HUES48 (cell line): ENCODE measurements around the gene DQX1.

Experiments
- H3K27ac ChIP-seq: one replicate; pipeline ENCODE4 v1.7.0; 2013; ENCODE audit warnings: low read depth, low read length, inconsistent platforms
- H3K27me3 ChIP-seq: 2 replicates; pipeline ENCODE4 v1.6.1; 2013; ENCODE audit warnings: mild to moderate bottlenecking, low read length; ENCODE audit not compliant: control insufficient read depth, insufficient read depth
- H3K36me3 ChIP-seq: 2 replicates; pipeline ENCODE4 v1.6.1; 2013; ENCODE audit warnings: low read length; ENCODE audit not compliant: control insufficient read depth, insufficient read depth
- H3K4me1 ChIP-seq: 2 replicates; pipeline ENCODE4 v1.6.1; 2013; ENCODE audit warnings: mild to moderate bottlenecking, low read length; ENCODE audit not compliant: control insufficient read depth, insufficient read depth
- H3K4me3 ChIP-seq: 2 replicates; pipeline ENCODE4 v1.5.1; 2013; ENCODE audit warnings: mild to moderate bottlenecking, low read depth, low read length
- H3K9ac ChIP-seq: 2 replicates; pipeline ENCODE4 v1.6.1; 2013; ENCODE audit warnings: mild to moderate bottlenecking, low read depth, low read length, moderate library complexity
- H3K9me3 ChIP-seq: 2 replicates; pipeline ENCODE4 v1.6.1; 2013; ENCODE audit warnings: low read length; ENCODE audit not compliant: control insufficient read depth, insufficient read depth

The DQX1 gene

DNA sequence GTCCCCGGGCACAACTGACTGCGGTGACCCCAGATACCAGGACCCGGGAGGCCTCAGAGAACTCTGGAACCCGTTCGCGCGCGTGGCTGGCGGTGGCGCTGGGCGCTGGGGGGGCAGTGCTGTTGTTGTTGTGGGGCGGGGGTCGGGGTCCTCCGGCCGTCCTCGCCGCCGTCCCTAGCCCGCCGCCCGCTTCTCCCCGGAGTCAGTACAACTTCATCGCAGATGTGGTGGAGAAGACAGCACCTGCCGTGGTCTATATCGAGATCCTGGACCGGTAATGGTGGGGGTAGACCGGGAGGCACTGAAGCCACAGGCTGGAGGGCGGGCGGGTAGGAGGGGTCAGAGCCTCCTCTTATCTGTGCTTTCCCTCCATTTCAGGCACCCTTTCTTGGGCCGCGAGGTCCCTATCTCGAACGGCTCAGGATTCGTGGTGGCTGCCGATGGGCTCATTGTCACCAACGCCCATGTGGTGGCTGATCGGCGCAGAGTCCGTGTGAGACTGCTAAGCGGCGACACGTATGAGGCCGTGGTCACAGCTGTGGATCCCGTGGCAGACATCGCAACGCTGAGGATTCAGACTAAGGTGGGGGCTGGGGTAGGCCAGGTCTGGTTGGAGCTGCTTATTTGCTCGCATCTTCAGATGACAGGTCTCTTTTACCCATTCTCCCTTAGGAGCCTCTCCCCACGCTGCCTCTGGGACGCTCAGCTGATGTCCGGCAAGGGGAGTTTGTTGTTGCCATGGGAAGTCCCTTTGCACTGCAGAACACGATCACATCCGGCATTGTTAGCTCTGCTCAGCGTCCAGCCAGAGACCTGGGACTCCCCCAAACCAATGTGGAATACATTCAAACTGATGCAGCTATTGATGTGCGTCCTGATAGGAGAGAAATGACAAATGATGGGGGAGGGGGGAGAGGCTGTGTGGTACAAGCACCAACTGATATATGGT, 4.5 kb upstream of the DQX1 start:
- Histone ChIP-seq H3K4me3 (peak overlapping the region; percentile 97), H3K9me3 (no peaks in the 10 kb centered on the region), H3K9ac (peak overlapping the region; percentile 58), H3K4me1 (peaks cover 7% of the 10 kb centered on the region), H3K27ac (peak overlapping the region; percentile 66), H3K27me3 (no peaks in the 10 kb centered on the region), H3K36me3 (peaks cover 52% of the 10 kb centered on the region)

DNA sequence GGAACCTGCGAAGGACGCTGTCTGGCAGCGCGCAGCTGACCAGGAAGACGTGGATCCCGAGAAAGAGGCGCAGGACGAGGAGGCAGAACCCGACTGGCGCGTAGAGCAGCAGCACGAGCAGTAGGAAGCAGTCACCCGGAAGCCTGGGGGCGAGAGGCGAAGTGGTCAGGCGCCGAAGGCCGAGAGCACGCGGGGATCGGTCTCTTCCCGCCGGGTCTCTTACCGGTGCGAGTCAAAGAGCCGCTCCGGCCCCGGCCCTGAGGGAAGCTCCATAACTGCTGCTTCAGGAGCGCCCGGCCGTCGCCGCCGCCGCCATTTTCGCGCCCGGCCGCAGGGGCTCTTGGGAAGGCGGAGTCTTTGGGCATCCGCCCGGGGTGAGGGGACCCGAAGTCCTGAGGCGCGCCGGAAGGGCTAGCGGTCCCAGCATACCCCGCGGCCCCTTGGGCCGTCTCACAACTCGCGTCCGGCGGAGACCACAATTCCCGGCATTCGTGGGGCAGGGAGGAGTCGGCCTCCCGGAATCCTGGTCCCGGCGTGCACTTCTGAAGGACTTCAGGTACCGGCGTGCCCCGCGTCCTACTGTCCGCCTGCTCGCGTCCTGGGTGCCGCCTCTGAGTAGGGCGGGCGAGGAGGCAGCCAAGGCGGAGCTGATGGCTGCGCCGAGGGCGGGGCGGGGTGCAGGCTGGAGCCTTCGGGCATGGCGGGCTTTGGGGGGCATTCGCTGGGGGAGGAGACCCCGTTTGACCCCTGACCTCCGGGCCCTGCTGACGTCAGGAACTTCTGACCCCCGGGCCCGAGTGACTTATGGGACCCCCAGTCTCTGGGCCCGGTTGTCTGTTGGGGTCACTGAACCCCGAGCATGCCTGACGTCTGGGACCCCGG, 3.6 kb upstream of the DQX1 start, which contains the start of the genes AUP1 and HTRA2:
Gene AUP1, minus strand, starts transcription at position 350 of the 882 bp plus-strand sequence. Its CDS starts 77 bp downstream, at position 273.
Gene HTRA2, plus strand, starts transcription at position 577 of the 882 bp plus-strand sequence. Its CDS starts 74 bp downstream, at position 651.
- no peaks in the 10 kb centered on the region for H3K27me3 ChIP-seq
- peak within 1 kb of the TSS; percentile 97 for H3K4me3 ChIP-seq
- H3K9me3 ChIP-seq = no peaks in the 10 kb centered on the region
- peaks cover 7% of the 10 kb centered on the region for H3K4me1 ChIP-seq
- H3K36me3 ChIP-seq = peaks cover 52% of the 10 kb centered on the region
- peak within 1 kb of the TSS; percentile 86 for H3K27ac ChIP-seq
- peak within 1 kb of the TSS; percentile 96 for H3K9ac ChIP-seq

DNA sequence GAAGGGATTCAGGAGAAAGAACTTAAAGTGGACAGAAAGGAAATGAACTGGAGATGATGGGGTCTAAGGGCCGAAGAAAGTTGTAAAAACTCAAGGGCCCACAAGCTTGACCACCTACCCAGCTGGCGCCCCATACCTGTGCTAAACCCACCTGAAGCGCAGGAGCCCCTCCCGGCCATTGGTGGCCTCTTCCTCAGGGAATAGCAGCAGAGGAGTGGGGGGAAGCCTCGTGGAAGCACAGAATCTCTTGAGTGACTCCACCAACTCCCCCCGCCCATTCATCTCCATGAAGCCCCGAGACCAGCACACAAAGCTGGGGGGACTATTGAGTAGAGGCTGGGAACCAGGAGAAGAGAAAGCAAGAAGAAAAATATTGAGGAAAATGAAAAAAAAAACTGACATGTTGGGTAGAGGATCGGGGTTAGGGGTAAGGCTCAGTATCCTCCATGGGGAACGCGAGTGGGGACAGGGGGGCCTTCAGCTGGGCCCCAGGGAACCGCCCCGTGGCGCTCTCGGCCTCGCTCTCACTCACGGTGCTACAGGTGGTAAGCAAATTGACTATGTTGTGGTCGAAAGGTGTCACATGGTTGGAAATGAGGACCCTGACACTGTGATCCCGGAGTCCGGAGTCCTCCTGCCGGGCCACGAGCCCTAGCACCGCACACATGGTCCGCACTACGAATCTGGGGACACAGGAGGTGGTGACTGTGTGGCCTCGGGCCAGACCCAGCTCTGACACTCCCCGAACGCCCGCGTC, 2.7 kb upstream of the DQX1 start:
- H3K36me3 ChIP-seq = peaks cover 45% of the 10 kb centered on the region
- H3K27me3 ChIP-seq = no peaks in the 10 kb centered on the region
- no peaks in the 10 kb centered on the region for H3K9me3 ChIP-seq
- peaks cover 7% of the 10 kb centered on the region for H3K4me1 ChIP-seq
- H3K27ac ChIP-seq = peak overlapping the region; percentile 86
- H3K9ac ChIP-seq = peak overlapping the region; percentile 96
- peak overlapping the region; percentile 97 for H3K4me3 ChIP-seq

DNA sequence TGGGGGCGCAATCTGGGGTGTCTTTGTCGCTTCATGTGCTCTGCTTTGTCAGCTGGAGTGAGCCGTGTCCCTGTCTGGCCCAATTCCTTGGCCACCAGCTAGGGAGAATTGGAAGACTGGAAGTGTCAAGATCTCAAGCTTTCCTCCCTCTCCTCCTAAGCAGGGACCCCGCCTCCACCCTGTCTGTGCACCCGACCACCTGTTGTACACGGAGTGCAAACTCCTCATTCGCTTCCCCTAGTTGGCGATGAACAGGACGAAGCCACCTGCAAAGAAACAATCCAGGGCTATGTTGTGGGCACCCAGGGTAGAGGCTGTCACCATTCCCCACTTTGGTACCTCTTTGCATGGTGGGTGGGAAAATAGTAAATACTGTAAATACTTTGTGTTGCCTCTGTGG, 1.7 kb upstream of the DQX1 start:
- H3K9ac ChIP-seq = no peak overlapping the region
- no peak overlapping the region for H3K27ac ChIP-seq
- peaks cover 7% of the 10 kb centered on the region for H3K4me1 ChIP-seq
- H3K36me3 ChIP-seq = peaks cover 35% of the 10 kb centered on the region
- no peaks in the 10 kb centered on the region for H3K9me3 ChIP-seq
- H3K27me3 ChIP-seq = peaks cover 5% of the 10 kb centered on the region; the same call in 1 of the 2 replicates
- H3K4me3 ChIP-seq = no peak overlapping the region

DNA sequence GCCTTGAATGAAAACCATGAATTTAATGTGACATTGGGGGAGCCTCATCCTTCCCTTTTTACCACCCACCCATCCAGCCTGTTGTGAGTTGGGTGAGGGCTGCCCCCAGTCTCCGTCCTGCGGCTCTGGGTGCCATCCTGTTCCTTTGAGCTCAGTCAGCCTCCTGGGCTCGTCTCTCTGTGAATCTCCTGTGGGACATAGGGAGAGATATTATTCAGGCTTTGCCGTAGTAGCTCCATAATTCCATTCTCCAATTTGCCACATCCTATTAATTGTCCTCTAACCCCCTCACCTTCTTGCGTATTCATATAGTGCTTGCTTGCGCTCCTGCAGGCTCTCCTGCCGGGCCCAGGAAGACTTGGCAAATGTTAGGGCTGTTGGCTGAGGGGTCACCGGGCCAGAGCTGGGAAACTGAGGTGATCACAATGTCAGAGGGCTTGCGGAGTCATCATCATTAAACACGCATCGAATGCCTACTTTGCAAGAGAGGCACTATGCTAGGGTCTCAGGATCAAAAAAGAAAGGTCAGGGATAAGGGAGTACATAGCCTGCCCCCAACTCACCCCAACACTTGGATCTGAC, 709 bp upstream of the DQX1 start:
- H3K36me3 ChIP-seq = peaks cover 28% of the 10 kb centered on the region
- no peak overlapping the region for H3K9ac ChIP-seq
- no peak overlapping the region for H3K27ac ChIP-seq

DNA sequence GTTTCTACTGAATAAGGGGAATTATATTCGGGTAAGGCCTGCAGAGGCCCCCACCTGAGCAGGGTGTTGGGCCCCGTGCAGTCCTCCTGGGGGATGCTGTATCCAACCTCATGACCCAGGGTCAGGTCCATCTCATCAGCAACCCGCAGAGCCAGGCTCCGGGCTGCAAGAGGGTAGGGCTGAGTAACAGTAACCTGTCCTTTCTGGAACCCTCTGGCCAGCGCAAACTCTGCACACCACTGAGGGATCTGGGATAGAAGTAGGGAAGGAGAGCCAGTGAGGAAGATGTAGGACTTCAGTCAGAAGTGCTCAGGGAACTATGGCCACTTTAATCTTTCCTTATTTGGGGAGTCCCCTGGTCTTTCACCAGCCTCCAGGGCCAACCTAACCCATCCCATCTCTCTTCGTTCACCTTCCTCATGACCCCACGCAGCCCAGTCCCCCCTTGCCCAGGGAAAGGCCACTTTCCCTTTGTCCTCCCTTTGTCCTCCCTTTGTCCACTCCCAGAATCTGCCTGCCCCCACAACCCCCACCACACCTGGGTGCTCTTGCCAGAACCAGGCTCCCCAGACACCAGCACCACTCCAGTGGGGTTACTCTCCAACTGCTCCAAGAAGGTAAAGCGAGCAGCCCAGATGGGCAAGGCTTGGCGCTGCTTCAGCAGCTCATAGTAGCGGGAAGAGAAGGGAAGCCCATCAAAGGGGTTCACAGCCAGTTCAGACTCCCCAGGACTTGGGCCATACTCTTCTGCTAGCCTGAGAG, 895 bp downstream of the DQX1 start:
- H3K9me3 ChIP-seq = no peaks in the 10 kb centered on the region
- H3K4me3 ChIP-seq = no peak overlapping the region
- H3K4me1 ChIP-seq = peaks cover 4% of the 10 kb centered on the region; the same call in 1 of the 2 replicates
- H3K27ac ChIP-seq = no peak overlapping the region
- no peak overlapping the region for H3K9ac ChIP-seq
- peaks cover 18% of the 10 kb centered on the region for H3K27me3 ChIP-seq
- peaks cover 28% of the 10 kb centered on the region for H3K36me3 ChIP-seq

More for the DNA sequence above, 709 bp upstream of the DQX1 start:
- peaks cover 14% of the 10 kb centered on the region for H3K27me3 ChIP-seq
- H3K4me3 ChIP-seq = no peak overlapping the region
- peaks cover 7% of the 10 kb centered on the region for H3K4me1 ChIP-seq
- H3K9me3 ChIP-seq = no peaks in the 10 kb centered on the region

DNA sequence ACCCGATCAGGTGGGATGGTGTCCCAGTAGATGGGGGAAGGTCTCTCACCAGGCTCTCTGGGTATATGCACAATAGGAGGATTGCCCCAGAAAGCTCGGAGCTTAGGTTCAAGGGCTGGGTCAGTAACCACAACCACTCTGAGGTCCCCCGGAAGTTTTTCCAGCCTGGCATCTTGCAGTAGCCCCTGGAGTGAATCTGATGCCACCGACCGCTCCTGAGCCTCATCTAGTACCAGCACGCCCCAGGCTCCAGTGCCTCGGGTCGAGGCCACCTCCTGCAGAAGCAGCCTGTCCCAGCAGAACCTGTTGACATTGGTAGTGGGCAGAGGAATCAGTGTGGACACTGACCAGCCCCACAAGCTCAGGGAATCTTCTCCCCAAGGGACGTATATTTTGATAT, 2.0 kb downstream of the DQX1 start:
- H3K27ac ChIP-seq = no peak overlapping the region
- no peak overlapping the region for H3K9ac ChIP-seq
- peaks cover 4% of the 10 kb centered on the region; the same call in 1 of the 2 replicates for H3K4me1 ChIP-seq
- no peak overlapping the region for H3K4me3 ChIP-seq
- H3K27me3 ChIP-seq = peaks cover 29% of the 10 kb centered on the region
- no peaks in the 10 kb centered on the region for H3K9me3 ChIP-seq
- peaks cover 28% of the 10 kb centered on the region for H3K36me3 ChIP-seq

DNA sequence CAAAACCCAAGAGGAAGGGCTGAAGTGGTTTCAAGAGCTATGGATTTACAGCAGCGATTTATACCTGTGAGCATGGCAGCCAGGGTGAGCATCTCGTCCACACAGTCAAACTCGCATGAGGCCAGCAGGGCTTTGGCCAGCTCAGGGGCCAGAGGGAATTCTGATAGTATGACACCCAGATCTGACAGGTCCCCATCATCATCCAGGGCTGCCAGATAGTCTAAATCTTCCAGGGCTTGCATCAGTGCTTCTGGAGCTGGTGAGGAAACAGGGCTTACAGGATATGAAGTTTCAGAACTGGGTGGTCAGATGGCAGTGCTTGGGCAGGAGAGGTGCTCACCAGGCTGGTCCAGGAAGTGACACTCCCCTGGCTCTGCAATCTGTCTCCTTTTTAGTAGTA, 3.5 kb downstream of the DQX1 start:
- Histone ChIP-seq H3K27ac (no peak overlapping the region), H3K4me3 (no peak overlapping the region), H3K9me3 (no peaks in the 10 kb centered on the region), H3K27me3 (peaks cover 44% of the 10 kb centered on the region), H3K9ac (no peak overlapping the region), H3K4me1 (no peaks in the 10 kb centered on the region), H3K36me3 (peaks cover 20% of the 10 kb centered on the region)

DNA sequence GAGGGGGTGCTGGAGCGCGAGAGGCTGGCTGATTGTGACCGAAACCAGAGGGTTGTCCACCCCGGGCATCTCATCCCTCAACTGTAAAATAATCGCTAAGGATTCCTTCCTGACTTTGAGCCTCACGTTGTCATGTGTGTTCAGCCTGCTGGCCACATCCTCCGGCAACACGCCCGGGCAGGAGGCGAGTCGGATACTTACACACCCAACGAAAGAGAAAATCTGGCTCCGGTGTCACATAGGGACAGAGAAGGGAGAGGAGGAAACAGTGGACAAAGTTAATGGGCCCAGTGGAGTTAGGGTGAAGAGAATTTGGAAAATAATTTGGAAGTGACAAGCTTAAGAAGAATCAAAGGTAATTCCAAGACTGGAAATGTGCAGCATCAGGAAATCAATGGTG, 9.4 kb downstream of the DQX1 start:
- peaks cover 7% of the 10 kb centered on the region for H3K9me3 ChIP-seq
- no peak overlapping the region for H3K27ac ChIP-seq
- H3K4me1 ChIP-seq = peaks cover 7% of the 10 kb centered on the region
- peaks cover 88% of the 10 kb centered on the region for H3K27me3 ChIP-seq
- H3K4me3 ChIP-seq = no peak overlapping the region
- H3K9ac ChIP-seq = no peak overlapping the region
- no peaks in the 10 kb centered on the region for H3K36me3 ChIP-seq
